Measurements from ENCODE around the gene SERPING1. TPM values are rescaled to one million over a fixed set of nuclear protein-coding genes. Genes with fewer than 3 reads are reported as not detected.

The SERPING1 gene
- total RNA-seq, 4 donors from 2014 or later: 65.7 to 143 (median 102) TPM

DNA sequence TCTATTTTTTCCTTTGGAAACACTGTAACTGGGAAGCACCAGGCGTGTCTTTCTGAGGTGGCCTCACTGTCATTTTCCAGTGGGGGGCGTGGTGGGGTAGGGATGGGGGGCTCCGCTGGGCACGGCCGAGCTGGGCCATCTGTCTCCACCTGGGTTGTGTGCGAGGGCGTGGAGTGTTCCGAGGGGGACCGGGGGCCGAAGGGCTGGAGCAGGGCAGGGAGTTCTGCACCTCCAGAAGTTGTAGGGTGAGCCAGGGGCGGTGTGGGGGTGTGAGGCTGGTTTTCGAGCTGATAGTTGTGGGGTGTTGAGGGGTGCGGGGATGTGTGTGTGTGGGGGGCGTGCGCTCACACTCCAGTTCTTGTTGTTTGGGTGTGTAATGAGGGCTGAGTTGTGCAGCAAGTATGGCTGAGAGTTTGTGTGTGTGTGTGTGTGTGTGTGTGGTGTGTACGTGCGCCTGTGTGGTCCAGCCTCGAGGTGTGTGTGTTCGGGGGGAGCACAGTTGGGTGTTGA lies 41.4 kb downstream of the SERPING1 start:
- intact Hi-C loops (cut with DNase I; ENCODE audit: low total_unique reads): no loop called here
- in situ Hi-C loops (cut with MboI; ENCODE audit: low pct_ligation_motif_present in 1 of 4, low pct_unique_long_range_greater_than_20kb in 1 of 4, low sequenced_read_pairs in 3 of 4): loop anchor here in 3 of 4 donors (10.0 to 25.0 kb wide), 3 partner anchors 64 to 302 kb away; partner anchors contain the start of genes P2RX3 (in 2 of the 3), RTN4RL2 (in 2 of the 3) and SSRP1 (in 2 of the 3)
- peaks cover 34% of the 10 kb centered on the region for H3K27me3 ChIP-seq
- H3K4me1 ChIP-seq: peaks cover 0 to 35% (median 21%) of the 10 kb centered on the region in 4 donors
- H3K27ac ChIP-seq: peak overlapping the region; percentile 71 to 86 (median 80)
- H3K4me3 ChIP-seq: peak overlapping the region; percentile 51 to 74 (median 58)
- H3K36me3 ChIP-seq: no peaks in the 10 kb centered on the region
- no peak for DNase-seq
- no peaks in the 10 kb centered on the region for H3K9me3 ChIP-seq
- 8% methylated on average over 19 of the region's 19 CpGs; no CpG with 5 or more reads in 1 of the 2 donors for WGBS, 2 donors (ENCODE audit: low coverage in 1 of 2)
- TF ChIP-seq POLR2A (IDR thresholded peaks at IDR 0.05): no peak
- TF ChIP-seq EP300 (IDR thresholded peaks at IDR 0.05; ENCODE audit: low read depth): no peak
- TF ChIP-seq POLR2AphosphoS5 (IDR thresholded peaks at IDR 0.05): no peak
- TF ChIP-seq, protein P1, sequence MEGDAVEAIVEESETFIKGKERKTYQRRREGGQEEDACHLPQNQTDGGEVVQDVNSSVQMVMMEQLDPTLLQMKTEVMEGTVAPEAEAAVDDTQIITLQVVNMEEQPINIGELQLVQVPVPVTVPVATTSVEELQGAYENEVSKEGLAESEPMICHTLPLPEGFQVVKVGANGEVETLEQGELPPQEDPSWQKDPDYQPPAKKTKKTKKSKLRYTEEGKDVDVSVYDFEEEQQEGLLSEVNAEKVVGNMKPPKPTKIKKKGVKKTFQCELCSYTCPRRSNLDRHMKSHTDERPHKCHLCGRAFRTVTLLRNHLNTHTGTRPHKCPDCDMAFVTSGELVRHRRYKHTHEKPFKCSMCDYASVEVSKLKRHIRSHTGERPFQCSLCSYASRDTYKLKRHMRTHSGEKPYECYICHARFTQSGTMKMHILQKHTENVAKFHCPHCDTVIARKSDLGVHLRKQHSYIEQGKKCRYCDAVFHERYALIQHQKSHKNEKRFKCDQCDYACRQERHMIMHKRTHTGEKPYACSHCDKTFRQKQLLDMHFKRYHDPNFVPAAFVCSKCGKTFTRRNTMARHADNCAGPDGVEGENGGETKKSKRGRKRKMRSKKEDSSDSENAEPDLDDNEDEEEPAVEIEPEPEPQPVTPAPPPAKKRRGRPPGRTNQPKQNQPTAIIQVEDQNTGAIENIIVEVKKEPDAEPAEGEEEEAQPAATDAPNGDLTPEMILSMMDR (IDR thresholded peaks at IDR 0.05): no peak

DNA sequence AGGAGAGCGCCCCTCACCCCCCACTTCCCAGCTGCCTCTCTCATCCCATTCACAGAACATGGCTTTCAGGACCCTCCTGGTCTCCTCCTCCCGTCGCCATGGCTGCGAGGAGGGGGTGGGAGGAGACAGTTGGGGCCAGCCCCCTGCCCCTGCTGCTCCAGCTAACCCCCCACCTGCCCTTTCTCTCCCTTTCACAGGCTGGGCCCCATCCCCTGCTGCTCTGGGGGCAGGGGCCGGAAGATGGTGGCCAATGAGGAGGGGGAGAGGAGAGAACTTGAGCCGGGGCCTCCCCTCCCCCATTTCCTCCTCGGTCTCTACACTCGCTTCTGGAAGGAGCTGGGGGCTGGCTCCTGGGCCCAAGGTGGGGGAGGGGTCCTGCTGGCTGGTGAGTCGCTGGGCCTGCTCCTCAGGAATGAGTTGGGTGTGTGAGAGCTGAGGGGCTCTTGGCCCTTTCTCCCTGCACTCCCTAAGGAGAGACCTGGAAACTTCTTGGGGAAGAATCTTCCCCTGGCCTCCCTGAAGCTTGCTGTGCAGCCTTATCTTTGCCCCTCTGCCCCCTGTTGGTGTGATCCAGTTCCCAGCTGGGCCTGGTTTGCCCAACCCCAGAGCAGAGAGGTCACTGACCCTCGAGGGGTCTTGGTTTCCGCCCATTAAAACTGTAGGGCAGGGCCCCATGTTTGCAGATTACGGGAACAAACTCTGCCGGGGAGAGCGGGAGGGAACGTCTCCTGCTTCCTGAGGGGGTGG lies 42.0 kb downstream of the SERPING1 start:
- Histone ChIP-seq H3K4me3 (peak overlapping the region in 2 of 4 donors; percentile 57 to 74), H3K9me3 (no peaks in the 10 kb centered on the region), H3K27ac (peak overlapping the region in 2 of 4 donors; percentile 83 to 86), H3K36me3 (no peaks in the 10 kb centered on the region), H3K27me3 (peaks cover 28% of the 10 kb centered on the region), H3K4me1 (peaks cover 1 to 36% (median 22%) of the 10 kb centered on the region in 4 donors)
- intact Hi-C loops (cut with DNase I; ENCODE audit: low total_unique reads) (no loop called here), in situ Hi-C loops (cut with MboI; ENCODE audit: low pct_ligation_motif_present in 1 of 4, low pct_unique_long_range_greater_than_20kb in 1 of 4, low sequenced_read_pairs in 3 of 4) (loop anchor here (5.0 to 25.0 kb wide), 6 partner anchors 65 to 302 kb away; partner anchors contain the start of genes P2RX3 (in 2 of the 4), RTN4RL2 (in 2 of the 4), SSRP1 (in 2 of the 4) and UBE2L6 (in 1 of the 4))
- no peak for TF ChIP-seq POLR2AphosphoS5 (IDR thresholded peaks at IDR 0.05)
- no peak for TF ChIP-seq EP300 (IDR thresholded peaks at IDR 0.05; ENCODE audit: low read depth)
- TF ChIP-seq, protein P1 (IDR thresholded peaks at IDR 0.05): no peak
- no peak for TF ChIP-seq POLR2A (IDR thresholded peaks at IDR 0.05)
- 39% methylated on average over 14 of the region's 15 CpGs; no CpG with 5 or more reads in 1 of the 2 donors for WGBS, 2 donors (ENCODE audit: low coverage in 1 of 2)
- no peak for DNase-seq

DNA sequence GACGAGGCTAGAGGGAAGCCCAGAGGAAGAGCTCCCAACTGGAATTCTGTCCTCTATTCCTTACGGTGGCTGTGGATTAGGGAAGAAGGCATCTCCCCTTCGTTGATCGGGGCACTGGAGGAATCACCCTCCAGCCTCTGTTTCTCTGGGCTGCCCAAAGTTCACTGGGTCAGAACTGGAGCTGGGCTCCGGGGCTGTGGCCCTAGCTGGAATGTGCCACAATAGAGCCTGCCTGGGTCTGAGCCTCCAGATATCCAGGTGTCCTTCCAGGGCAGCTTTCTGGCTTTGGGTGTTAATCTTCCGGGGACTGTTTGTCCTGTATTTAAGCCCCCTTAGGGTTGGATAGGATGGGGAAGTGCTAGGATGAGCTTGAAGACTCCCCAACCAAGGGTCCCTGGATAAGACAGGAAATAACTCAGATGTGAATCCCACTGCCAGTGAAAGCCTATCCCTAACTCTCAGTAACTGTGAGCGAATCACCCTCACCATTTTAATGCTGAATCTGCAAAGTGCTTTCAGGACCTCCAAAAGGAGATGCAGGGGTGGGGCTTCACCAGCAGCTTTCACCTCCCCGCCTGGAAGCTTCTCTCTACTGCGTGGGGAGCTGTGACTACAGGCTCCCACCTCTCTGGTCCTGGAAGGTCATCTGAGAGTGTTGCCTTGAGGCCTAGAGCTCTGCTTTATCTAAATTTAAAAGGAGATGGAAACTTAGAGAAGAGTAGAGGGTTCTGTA lies 42.7 kb downstream of the SERPING1 start:
- intact Hi-C loops (cut with DNase I; ENCODE audit: low total_unique reads) (no loop called here), in situ Hi-C loops (cut with MboI; ENCODE audit: low pct_ligation_motif_present in 1 of 4, low pct_unique_long_range_greater_than_20kb in 1 of 4, low sequenced_read_pairs in 3 of 4) (loop anchor here (5.0 to 25.0 kb wide), 5 partner anchors 68 to 303 kb away; partner anchors contain the start of genes P2RX3 (in 2 of the 4), RTN4RL2 (in 2 of the 4), SSRP1 (in 2 of the 4) and UBE2L6 (in 1 of the 4))
- no peak for DNase-seq
- TF ChIP-seq, protein P1 (IDR thresholded peaks at IDR 0.05): no peak
- TF ChIP-seq POLR2AphosphoS5 (IDR thresholded peaks at IDR 0.05) (no peak), EP300 (IDR thresholded peaks at IDR 0.05; ENCODE audit: low read depth) (no peak), POLR2A (IDR thresholded peaks at IDR 0.05) (no peak)
- no peaks in the 10 kb centered on the region for H3K36me3 ChIP-seq
- 60 to 70% methylated on average over 2 to 9 of the region's 9 CpGs for WGBS, 2 donors (ENCODE audit: low coverage in 1 of 2)
- peak overlapping the region in 2 of 4 donors; percentile 83 to 86 for H3K27ac ChIP-seq
- peaks cover 4 to 44% (median 29%) of the 10 kb centered on the region in 4 donors for H3K4me1 ChIP-seq
- H3K9me3 ChIP-seq: no peaks in the 10 kb centered on the region
- H3K4me3 ChIP-seq: peak overlapping the region in 1 of 4 donors; percentile 8
- peaks cover 29% of the 10 kb centered on the region for H3K27me3 ChIP-seq
